ENCODE data around the gene ITPKB. TPM values are rescaled to one million over a fixed set of nuclear protein-coding genes. Genes with fewer than 3 reads are reported as not detected.

The ITPKB gene
- total and polyA plus RNA-seq, 2 experiments from 2014 or later: 0.31 to 5.2 TPM

- no peak for TF ChIP-seq REST (IDR thresholded peaks at IDR 0.05; ENCODE audit: unreplicated experiment)
- TF ChIP-seq JUNB (IDR thresholded peaks at IDR 0.05; ENCODE audit: unreplicated experiment): no peak
- no peak for TF ChIP-seq NANOG (IDR thresholded peaks at IDR 0.05; ENCODE audit: borderline replicate concordance)
- no peak for TF ChIP-seq EZH2 (IDR thresholded peaks at IDR 0.05; ENCODE audit: low read depth, unreplicated experiment)
- no peak for TF ChIP-seq STAT1 (IDR thresholded peaks at IDR 0.05; ENCODE audit: unreplicated experiment)
- no peak for TF ChIP-seq CTCF (conservative IDR thresholded peaks at IDR 0.05; ENCODE audit: low read depth in 2 of 2)
- TF ChIP-seq CREB1 (CRISPR knock-in tag; IDR thresholded peaks at IDR 0.05; ENCODE audit: low read depth): no peak
Observed at GRCh38 chr1:226688808-226689207, 50.3 kb downstream of the ITPKB start (continued).

GRCh38 chr1:226688056-226688748 lies 50.9 kb downstream of the ITPKB start:
- Histone ChIP-seq H3K79me2 (replicated peaks; ENCODE audit: insufficient read depth) (no peaks in the 10 kb centered on the region), H3K4me3 (no peak overlapping the region), H3F3A (replicated peaks; ENCODE audit: low read depth) (no peaks in the 10 kb centered on the region), H3K27me3 (ENCODE audit: insufficient read depth) (no peaks in the 10 kb centered on the region), H2AFZ (no peak overlapping the region), H3K4me1 (ENCODE audit: insufficient read depth) (peaks cover 8% of the 10 kb centered on the region), H3K36me3 (ENCODE audit: insufficient read depth) (no peaks in the 10 kb centered on the region), H3K4me2 (no peak overlapping the region), H4K20me1 (replicated peaks; ENCODE audit: insufficient read depth) (no peaks in the 10 kb centered on the region), H3K9me2 (ENCODE audit: insufficient read depth) (no peaks in the 10 kb centered on the region), H3K27ac (ENCODE audit: low read depth) (no peak overlapping the region)
- H3K27ac Mint-ChIP-seq: no peak overlapping the region
- H3K4me3 Mint-ChIP-seq: no peak overlapping the region
- peaks cover 1% of the 10 kb centered on the region for H3K27me3 Mint-ChIP-seq (ENCODE audit: insufficient read depth, low read depth, poor library complexity)
- H3K9me3 Mint-ChIP-seq: no peaks in the 10 kb centered on the region
- TF ChIP-seq REST (IDR thresholded peaks at IDR 0.05; ENCODE audit: unreplicated experiment) (no peak), CTCF (conservative IDR thresholded peaks at IDR 0.05; ENCODE audit: low read depth in 2 of 2) (no peak)
- H3K36me3 Mint-ChIP-seq (ENCODE audit: low read depth): no peaks in the 10 kb centered on the region
- DNase-seq (ENCODE audit: low spot score): peak; percentile 34
- peaks cover 44% of the 10 kb centered on the region for H3K4me1 Mint-ChIP-seq
- ATAC-seq: peak; percentile 80

All from GM23338 (cell line).